ENCODE results near the gene EOLA1. TPM values are rescaled to one million over a fixed set of nuclear protein-coding genes. Genes with fewer than 3 reads are reported as not detected.
"Not testable (repeated sequence)": the region's sequence is repeated elsewhere in the genome, so short reads cannot be mapped to it uniquely, and the experiment has no call there.

Gene EOLA1
- polyA plus RNA-seq, 2 donors = 11.1 to 13.0 TPM

DNA sequence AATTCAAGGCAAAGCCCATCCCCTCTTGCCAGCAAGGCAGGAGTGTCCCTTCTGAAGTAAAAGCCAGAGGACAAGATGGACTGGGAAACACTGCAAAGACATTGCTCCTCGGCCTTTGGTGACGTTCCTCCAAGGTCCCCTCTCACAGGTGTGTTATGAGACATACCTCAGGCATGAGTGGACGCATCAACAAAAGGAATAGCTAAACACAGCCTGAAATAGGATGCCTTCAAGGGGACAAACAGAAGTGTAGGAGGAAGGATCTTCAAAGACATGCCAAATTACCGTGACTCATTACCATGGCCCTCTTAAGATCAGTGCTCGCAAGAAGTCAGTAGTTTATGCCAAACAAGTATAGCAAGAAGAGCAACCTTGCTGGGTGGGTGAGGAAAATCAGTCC, 29.7 kb upstream of the EOLA1 start:
- Histone ChIP-seq H3K4me1 (ENCODE audit: control insufficient read depth in 2 of 2, insufficient read depth in 2 of 2, low read length in 1 of 2) (peaks cover 0 to 4% of the 10 kb centered on the region in 2 donors), H3K27ac (ENCODE audit: low read depth in 2 of 2, low read length in 1 of 2) (peak overlapping the region; percentile 72 to 81), H3K36me3 (ENCODE audit: control insufficient read depth in 2 of 2, insufficient read depth in 2 of 2, low read length in 1 of 2) (no peaks in the 10 kb centered on the region), H3K27me3 (ENCODE audit: control insufficient read depth in 1 of 2, insufficient read depth in 2 of 2, low read length in 2 of 2) (no peaks in the 10 kb centered on the region), H3K4me3 (ENCODE audit: low read depth in 1 of 2, low read length in 2 of 2) (no peak overlapping the region), H3K9me3 (ENCODE audit: control insufficient read depth in 2 of 2, insufficient read depth in 1 of 2, low read depth in 1 of 2, low read length in 1 of 2) (no peaks in the 10 kb centered on the region)
- WGBS, 2 donors = 55 to 69% methylated on average over 5 of the region's 5 CpGs

DNA sequence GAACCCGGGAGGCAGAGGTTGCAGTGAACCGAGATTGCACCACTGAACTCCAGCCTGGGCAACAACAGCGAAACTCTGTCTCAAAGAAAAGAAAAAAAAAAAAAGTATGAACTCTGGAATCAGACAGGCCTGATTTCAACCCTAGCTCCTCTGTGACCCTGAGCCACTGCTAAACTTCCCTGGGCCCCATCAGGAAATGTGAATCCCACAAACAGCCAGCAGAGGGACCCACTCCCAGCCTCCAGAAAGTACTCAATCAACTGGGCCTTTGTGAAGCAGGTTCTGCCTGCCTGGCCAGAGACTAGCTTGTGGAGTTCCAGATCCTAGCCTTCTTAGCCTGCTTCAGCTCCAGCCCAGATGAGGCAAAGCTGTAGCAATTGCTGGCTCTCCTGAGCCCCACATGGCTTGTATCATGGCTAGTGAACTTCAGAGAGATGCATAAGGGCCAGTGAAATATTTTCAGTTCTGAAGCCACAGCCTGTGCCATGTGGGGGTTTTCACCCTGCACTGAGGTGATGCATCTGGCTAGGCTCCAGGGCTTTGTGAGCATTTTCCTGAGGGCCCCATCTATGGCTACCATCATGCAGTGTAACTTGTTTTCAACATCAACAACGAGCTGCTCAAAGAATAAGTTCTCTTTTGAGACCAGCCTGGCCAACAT, 28.5 kb upstream of the EOLA1 start:
- 62 to 78% methylated on average over 4 of the region's 4 CpGs for WGBS, 2 donors
- Histone ChIP-seq H3K4me3 (ENCODE audit: low read depth in 1 of 2, low read length in 2 of 2) (no peak overlapping the region), H3K36me3 (ENCODE audit: control insufficient read depth in 2 of 2, insufficient read depth in 2 of 2, low read length in 1 of 2) (no peaks in the 10 kb centered on the region), H3K27me3 (ENCODE audit: control insufficient read depth in 1 of 2, insufficient read depth in 2 of 2, low read length in 2 of 2) (no peaks in the 10 kb centered on the region), H3K4me1 (ENCODE audit: control insufficient read depth in 2 of 2, insufficient read depth in 2 of 2, low read length in 1 of 2) (peaks cover 0 to 4% of the 10 kb centered on the region in 2 donors), H3K27ac (ENCODE audit: low read depth in 2 of 2, low read length in 1 of 2) (peak overlapping the region; percentile 73 to 77), H3K9me3 (ENCODE audit: control insufficient read depth in 2 of 2, insufficient read depth in 1 of 2, low read depth in 1 of 2, low read length in 1 of 2) (no peaks in the 10 kb centered on the region)

DNA sequence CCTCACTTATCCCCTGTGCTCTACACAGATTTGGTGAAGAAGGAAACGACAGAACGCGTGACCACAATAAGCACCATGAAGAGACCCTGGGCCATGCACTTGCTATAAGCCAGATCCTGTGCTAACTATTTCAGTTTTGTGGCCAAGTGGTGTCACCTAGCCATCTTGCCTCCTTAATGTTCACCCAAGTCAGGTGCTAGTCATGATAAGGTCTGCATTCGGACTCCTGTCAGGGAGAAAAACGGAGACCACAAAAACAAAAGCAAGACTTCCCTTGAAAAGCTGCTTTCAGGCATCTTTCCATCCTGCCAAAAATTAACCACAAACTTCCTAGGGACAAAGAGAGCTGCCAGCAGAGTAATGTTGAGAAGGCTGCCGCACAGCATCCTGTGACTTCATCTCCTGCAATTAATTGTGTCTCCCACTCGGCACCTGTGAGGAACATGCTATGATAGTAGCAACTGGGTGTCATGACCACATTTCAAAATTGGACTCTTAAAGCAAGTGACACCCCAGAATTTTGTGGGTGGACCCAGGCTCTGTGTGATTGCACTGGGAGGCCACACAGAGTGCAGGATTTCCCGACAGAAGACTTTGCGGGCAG, 26.9 kb upstream of the EOLA1 start:
- Histone ChIP-seq H3K27me3 (ENCODE audit: control insufficient read depth in 1 of 2, insufficient read depth in 2 of 2, low read length in 2 of 2) (no peaks in the 10 kb centered on the region), H3K4me3 (ENCODE audit: low read depth in 1 of 2, low read length in 2 of 2) (no peak overlapping the region), H3K27ac (ENCODE audit: low read depth in 2 of 2, low read length in 1 of 2) (no peak overlapping the region), H3K9me3 (ENCODE audit: control insufficient read depth in 2 of 2, insufficient read depth in 1 of 2, low read depth in 1 of 2, low read length in 1 of 2) (no peaks in the 10 kb centered on the region), H3K4me1 (ENCODE audit: control insufficient read depth in 2 of 2, insufficient read depth in 2 of 2, low read length in 1 of 2) (peaks cover 0 to 4% of the 10 kb centered on the region in 2 donors), H3K36me3 (ENCODE audit: control insufficient read depth in 2 of 2, insufficient read depth in 2 of 2, low read length in 1 of 2) (no peaks in the 10 kb centered on the region)
- 66 to 80% methylated on average over 9 of the region's 9 CpGs for WGBS, 2 donors

DNA sequence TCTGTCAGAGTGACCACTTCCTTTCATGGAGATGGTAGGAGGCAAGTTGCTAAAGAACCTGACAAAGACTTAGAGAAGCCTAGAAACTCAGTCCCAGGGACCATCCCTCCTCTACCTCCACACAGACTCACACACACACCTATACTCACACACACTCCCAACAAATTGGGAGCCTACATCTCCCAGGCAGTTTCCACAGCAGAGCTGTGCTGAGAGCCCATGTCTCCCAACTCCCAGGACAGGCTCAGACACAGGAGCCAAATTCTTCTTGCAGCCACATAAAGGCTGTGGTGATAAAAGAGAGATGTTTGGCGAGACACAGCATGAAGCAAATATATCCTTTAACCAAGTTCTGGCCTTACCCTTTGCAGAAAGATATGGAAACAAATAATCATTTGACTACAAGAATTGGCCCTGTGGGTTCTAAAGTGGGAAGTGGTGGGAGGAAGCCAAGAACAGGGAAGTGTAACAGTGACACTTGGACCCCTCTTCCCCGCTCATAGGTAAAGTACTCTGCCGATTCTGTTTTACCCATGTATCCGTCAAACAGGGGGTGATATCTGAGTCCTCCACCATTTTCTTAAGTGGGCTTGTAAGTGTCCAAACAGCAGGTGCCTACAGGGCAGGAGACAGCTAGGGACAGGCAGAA, 24.7 kb upstream of the EOLA1 start:
- Histone ChIP-seq H3K36me3 (ENCODE audit: control insufficient read depth in 2 of 2, insufficient read depth in 2 of 2, low read length in 1 of 2) (no peaks in the 10 kb centered on the region), H3K27ac (ENCODE audit: low read depth in 2 of 2, low read length in 1 of 2) (no peak overlapping the region), H3K9me3 (ENCODE audit: control insufficient read depth in 2 of 2, insufficient read depth in 1 of 2, low read depth in 1 of 2, low read length in 1 of 2) (no peaks in the 10 kb centered on the region), H3K4me1 (ENCODE audit: control insufficient read depth in 2 of 2, insufficient read depth in 2 of 2, low read length in 1 of 2) (no peaks in the 10 kb centered on the region), H3K4me3 (ENCODE audit: low read depth in 1 of 2, low read length in 2 of 2) (no peak overlapping the region), H3K27me3 (ENCODE audit: control insufficient read depth in 1 of 2, insufficient read depth in 2 of 2, low read length in 2 of 2) (no peaks in the 10 kb centered on the region)
- 46 to 59% methylated on average over 4 of the region's 4 CpGs for WGBS, 2 donors

DNA sequence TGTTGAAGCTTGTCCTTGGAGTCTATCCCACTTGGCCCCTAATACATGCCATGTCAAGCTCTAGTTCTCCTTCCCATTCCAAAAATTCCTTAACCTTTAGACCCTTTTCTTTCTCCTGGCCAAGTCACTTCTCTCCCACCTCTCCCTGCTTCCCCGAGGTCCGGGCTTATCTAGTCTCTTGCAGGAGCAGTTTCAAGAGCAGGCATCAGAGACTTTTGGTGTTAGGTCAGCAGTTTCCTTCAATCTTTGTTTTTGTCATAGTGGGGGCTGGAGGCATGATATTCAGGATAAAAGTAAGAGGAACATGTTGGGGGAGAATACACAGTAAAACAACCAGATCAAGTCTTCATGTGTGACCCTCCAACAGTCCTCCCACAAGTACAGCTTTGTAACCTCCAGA, 24.2 kb upstream of the EOLA1 start:
- H3K36me3 ChIP-seq (ENCODE audit: control insufficient read depth in 2 of 2, insufficient read depth in 2 of 2, low read length in 1 of 2) = no peaks in the 10 kb centered on the region
- H3K4me3 ChIP-seq (ENCODE audit: low read depth in 1 of 2, low read length in 2 of 2) = no peak overlapping the region
- no peak overlapping the region for H3K27ac ChIP-seq (ENCODE audit: low read depth in 2 of 2, low read length in 1 of 2)
- WGBS, 2 donors = 78 to 79% methylated on average over 2 of the region's 2 CpGs
- H3K27me3 ChIP-seq (ENCODE audit: control insufficient read depth in 1 of 2, insufficient read depth in 2 of 2, low read length in 2 of 2) = no peaks in the 10 kb centered on the region
- H3K9me3 ChIP-seq (ENCODE audit: control insufficient read depth in 2 of 2, insufficient read depth in 1 of 2, low read depth in 1 of 2, low read length in 1 of 2) = no peaks in the 10 kb centered on the region
- H3K4me1 ChIP-seq (ENCODE audit: control insufficient read depth in 2 of 2, insufficient read depth in 2 of 2, low read length in 1 of 2) = no peaks in the 10 kb centered on the region

DNA sequence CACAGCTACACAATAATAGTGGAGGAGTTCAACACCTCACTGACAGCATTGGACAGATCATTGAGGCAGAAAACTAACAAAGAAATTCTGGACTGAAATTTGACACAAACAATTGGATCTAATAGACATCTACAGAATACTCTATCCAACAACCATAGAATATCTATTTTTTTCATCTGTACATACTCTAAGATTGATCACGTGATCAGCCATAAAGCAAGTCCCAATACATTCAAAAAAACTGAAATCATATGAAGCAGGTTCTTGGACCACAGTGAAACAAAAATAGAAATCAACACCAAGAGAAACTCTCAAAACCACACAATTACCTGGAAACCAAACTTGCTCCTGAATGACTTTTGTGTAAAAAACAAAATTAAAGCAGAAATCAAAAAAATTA, 23.5 kb upstream of the EOLA1 start:
- no peaks in the 10 kb centered on the region for H3K9me3 ChIP-seq (ENCODE audit: control insufficient read depth in 2 of 2, insufficient read depth in 1 of 2, low read depth in 1 of 2, low read length in 1 of 2)
- no peak overlapping the region for H3K4me3 ChIP-seq (ENCODE audit: low read depth in 1 of 2, low read length in 2 of 2)
- no peaks in the 10 kb centered on the region for H3K4me1 ChIP-seq (ENCODE audit: control insufficient read depth in 2 of 2, insufficient read depth in 2 of 2, low read length in 1 of 2)
- 76 to 96% methylated on average over 1 of the region's 1 CpG for WGBS, 2 donors
- H3K36me3 ChIP-seq (ENCODE audit: control insufficient read depth in 2 of 2, insufficient read depth in 2 of 2, low read length in 1 of 2) = no peaks in the 10 kb centered on the region
- no peak overlapping the region for H3K27ac ChIP-seq (ENCODE audit: low read depth in 2 of 2, low read length in 1 of 2)
- H3K27me3 ChIP-seq (ENCODE audit: control insufficient read depth in 1 of 2, insufficient read depth in 2 of 2, low read length in 2 of 2) = no peaks in the 10 kb centered on the region

DNA sequence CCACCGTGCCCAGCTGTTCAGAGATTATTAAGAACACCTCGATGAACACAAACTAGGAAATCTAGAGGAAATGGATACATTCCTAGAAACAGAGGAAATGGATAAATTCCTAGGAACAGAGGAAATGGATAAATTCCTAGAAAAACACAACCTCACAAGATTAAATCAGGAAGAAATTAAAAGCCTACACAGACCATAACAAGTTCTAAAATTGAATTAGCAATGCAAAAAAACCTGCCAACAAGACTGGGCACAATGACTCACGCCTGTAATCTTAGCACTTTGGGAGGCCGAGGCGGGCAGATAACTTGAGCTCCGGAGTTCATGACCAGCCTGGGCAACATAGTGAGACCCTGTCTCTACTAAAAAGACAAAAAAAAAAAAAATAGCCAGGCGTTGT, 22.6 kb upstream of the EOLA1 start:
- H3K27ac ChIP-seq (ENCODE audit: low read depth in 2 of 2, low read length in 1 of 2) = no peak overlapping the region

DNA sequence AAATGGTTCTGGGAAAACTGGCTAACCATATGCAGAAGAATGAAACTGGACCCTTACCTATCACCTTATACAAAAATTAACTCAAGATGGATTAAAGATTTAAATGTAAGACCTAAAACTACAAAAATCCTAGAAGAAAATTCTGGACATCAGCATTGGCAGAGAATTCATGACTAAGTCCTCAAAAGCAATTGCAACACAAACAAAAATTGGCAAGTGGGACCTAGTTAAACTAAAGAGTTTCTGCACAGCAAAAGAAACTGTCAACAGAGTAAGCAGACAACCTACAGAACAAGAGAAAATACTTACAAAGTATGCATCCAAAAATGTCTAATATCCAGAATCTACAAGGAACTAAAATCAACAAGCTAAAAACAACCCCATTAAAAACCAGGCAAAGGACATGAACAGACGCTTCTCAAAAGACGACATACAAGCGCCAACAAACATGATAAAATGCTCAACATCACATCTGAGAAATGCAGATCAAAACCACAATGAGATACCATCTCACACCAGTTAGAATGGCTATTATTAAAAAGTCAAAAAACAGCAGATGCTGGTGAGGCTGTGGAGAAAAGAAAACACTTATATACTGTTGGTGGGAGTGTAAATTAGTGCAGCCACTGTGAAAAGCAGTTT, 20.1 kb upstream of the EOLA1 start:
- 45 to 53% methylated on average over 3 of the region's 3 CpGs for WGBS, 2 donors
- H3K27me3 ChIP-seq (ENCODE audit: control insufficient read depth in 1 of 2, insufficient read depth in 2 of 2, low read length in 2 of 2); H3K4me1 ChIP-seq (ENCODE audit: control insufficient read depth in 2 of 2, insufficient read depth in 2 of 2, low read length in 1 of 2); H3K27ac ChIP-seq (ENCODE audit: low read depth in 2 of 2, low read length in 1 of 2); H3K4me3 ChIP-seq (ENCODE audit: low read depth in 1 of 2, low read length in 2 of 2); H3K9me3 ChIP-seq (ENCODE audit: control insufficient read depth in 2 of 2, insufficient read depth in 1 of 2, low read depth in 1 of 2, low read length in 1 of 2); H3K36me3 ChIP-seq (ENCODE audit: control insufficient read depth in 2 of 2, insufficient read depth in 2 of 2, low read length in 1 of 2): not testable (repeated sequence)

More for the DNA sequence above, 22.6 kb upstream of the EOLA1 start:
- peaks cover 0 to 3% of the 10 kb centered on the region in 2 donors for H3K27me3 ChIP-seq (ENCODE audit: control insufficient read depth in 1 of 2, insufficient read depth in 2 of 2, low read length in 2 of 2)
- no peak overlapping the region for H3K4me3 ChIP-seq (ENCODE audit: low read depth in 1 of 2, low read length in 2 of 2)
- WGBS, 2 donors = 44 to 55% methylated on average over 7 of the region's 7 CpGs
- no peaks in the 10 kb centered on the region for H3K9me3 ChIP-seq (ENCODE audit: control insufficient read depth in 2 of 2, insufficient read depth in 1 of 2, low read depth in 1 of 2, low read length in 1 of 2)
- no peaks in the 10 kb centered on the region for H3K4me1 ChIP-seq (ENCODE audit: control insufficient read depth in 2 of 2, insufficient read depth in 2 of 2, low read length in 1 of 2)
- no peaks in the 10 kb centered on the region for H3K36me3 ChIP-seq (ENCODE audit: control insufficient read depth in 2 of 2, insufficient read depth in 2 of 2, low read length in 1 of 2)

DNA sequence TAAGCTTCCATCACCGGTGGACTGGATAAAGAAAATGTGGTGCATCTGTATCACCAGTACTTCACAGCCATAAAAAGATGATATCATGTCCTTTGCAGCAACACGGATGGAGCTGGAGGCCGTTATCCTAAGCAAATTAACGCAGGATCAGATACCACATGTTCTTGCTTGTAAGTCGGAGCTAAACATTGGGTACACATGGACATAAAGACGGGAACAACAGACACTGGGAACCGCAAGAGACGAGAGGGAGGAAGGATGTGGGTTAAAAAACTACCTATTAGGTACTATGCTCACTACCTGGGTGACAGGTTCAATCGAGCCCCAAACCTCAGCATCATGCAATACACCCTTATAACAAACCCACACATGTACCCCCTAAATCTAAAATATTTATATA, 19.4 kb upstream of the EOLA1 start:
- no peak overlapping the region for H3K4me3 ChIP-seq (ENCODE audit: low read depth in 1 of 2, low read length in 2 of 2)
- H3K36me3 ChIP-seq (ENCODE audit: control insufficient read depth in 2 of 2, insufficient read depth in 2 of 2, low read length in 1 of 2) = no peaks in the 10 kb centered on the region
- WGBS, 2 donors = 58 to 62% methylated on average over 9 of the region's 9 CpGs
- H3K27ac ChIP-seq (ENCODE audit: low read depth in 2 of 2, low read length in 1 of 2) = no peak overlapping the region
- no peaks in the 10 kb centered on the region for H3K4me1 ChIP-seq (ENCODE audit: control insufficient read depth in 2 of 2, insufficient read depth in 2 of 2, low read length in 1 of 2)
- peaks cover 0 to 4% of the 10 kb centered on the region in 2 donors for H3K27me3 ChIP-seq (ENCODE audit: control insufficient read depth in 1 of 2, insufficient read depth in 2 of 2, low read length in 2 of 2)
- H3K9me3 ChIP-seq (ENCODE audit: control insufficient read depth in 2 of 2, insufficient read depth in 1 of 2, low read depth in 1 of 2, low read length in 1 of 2) = no peaks in the 10 kb centered on the region
